NCI-H1930 (cell line): Measurements from ENCODE around the gene RETREG3.
"Not testable (repeated sequence)": the region's sequence is repeated elsewhere in the genome, so short reads cannot be mapped to it uniquely, and the experiment has no call there.

Experiments used
- DNase-seq, 2 experiments: peaks; one replicate each; lab custom pipeline; 2025; lab: John Stamatoyannopoulos, UW

Gene RETREG3

DNA sequence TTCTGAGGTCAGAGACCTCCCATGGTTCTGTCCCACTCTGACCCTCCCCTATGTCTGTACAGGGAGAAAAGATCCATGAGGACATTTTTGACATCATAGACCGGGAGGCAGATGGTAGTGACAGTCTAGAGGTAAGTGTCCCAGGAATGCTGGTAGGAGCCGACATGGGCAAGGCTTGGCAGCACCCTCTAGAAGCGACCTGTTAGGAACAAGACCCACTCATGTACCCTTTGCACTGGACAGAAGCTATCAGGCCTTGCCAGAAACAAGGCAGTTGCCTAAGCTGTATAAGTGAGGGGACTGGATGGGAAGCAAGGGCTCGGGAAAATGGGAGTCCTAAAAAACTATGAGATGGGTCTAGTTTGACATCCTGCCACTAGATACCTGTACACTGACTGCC, 2.8 kb upstream of the RETREG3 start:
- DNase-seq: no peak

DNA sequence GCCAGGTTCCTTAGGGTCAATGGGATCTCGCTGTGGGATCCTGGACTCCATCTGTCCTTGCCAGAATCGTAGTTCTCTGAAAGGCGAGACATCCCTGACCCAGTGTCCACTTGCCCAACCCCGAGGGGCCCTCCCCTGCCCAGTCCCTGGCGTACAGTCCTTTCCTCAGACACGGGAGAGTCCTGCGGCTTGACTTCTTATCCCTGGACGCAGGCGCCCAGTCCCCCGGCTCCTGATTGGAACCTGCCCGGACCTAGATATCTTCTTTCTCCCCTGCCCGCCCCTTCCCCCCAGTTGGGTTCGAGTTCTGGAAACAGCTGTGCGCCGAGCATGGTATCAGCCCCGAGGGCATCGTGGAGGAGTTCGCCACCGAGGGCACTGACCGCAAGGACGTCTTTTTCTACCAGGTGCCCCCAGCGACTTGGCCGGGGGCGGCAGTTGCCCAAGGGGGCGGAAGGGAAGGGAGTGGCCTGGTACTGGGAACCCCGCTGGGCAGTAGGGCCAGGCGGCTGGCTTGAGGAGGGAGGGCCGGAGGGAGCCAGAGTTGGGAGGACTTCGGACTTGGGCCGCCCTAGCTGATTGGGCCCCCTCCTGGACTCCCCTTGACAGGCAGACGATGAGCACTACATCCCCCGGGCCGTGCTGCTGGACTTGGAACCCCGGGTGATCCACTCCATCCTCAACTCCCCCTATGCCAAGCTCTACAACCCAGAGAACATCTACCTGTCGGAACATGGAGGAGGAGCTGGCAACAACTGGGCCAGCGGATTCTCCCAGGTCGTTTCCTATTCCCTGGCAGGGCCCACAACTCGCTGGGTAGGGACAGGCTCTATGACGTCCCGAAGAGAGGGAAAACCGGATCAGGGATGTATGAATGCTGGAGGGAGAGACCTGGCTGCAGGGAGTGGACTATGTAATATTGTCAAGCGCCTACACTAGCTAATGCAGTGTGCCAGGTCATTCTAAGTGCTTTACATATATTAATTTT, 934 bp upstream of the RETREG3 start:
- DNase-seq: not testable (repeated sequence)

DNA sequence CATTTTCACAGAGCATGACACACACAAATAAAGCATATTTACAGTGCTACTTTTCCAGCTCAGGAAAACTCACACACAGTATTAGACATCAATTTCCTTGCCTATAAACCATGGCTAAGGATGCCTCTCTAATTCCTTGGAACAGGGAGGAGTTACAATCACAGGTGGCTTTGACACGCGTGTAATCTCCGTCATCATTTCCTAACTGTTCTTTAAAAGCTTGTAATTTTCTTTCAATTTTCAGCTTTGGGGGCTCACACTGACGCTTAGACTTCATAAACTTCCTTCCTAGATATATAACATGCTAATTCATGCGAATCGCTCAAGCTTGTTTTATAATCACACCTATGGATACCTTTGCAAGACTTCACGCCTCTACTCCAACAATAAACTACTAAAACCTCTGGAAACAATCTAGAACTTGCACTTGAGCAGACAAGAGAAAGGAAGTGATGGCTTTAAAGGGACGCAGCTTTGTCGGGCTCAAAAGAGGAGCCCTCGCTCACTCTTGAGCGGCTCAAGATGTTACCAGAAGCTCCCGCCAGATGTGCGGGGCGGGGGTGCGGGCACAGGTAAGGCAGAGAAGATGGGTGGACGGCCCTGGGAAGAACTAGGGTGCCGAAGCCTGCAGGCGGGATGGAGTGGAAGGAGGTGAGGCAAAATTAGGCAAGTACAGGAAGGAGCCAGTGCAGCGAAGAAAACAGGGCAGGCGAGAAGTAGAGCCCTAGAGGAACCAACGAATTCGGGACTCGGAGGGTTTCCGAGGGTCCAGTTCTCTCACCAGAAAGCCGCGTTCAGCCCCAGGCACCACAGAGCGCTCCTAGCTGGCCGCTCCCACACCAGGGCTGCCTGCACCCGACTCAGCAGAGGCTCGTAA, 631 bp downstream of the RETREG3 start:
- no peak for DNase-seq

DNA sequence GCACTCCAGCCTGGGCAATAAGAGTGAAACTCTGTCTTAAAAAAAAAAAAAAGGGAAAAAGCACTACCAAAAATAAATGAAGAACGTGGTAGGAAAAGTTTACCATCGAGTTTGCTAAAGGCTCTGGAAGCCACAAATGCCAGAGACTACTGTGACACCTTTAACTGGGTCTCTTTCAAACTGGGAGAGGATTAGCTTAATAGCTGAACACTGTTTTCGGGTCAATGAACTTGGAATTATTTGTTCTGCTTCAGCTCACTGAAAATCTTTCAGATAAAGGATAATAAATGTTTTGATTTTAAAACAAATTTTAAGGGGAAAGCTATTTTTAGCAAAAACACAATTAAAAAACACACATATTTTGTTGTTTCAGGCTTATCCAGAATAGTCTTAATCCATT, 1.4 kb downstream of the RETREG3 start:
- DNase-seq: no peak

DNA sequence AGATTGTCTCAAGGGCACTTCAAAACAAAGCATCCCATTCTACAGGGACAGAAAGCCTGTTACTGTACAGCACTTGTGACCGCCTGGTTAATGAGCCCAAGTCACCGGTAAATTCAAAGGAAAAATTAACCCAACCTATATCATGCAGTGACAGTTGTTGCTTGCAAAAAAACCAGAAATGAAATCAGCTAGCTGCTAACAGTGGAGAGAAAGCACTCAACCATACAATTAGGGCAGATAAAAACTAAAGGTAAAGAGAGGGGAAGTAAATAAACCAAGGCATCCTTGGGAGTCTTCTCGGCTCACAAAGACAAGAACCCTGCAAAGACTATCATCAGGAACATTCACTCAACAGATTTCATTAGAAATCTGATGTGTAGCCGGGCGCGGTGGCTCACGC, 5.9 kb downstream of the RETREG3 start:
- no peak for DNase-seq

DNA sequence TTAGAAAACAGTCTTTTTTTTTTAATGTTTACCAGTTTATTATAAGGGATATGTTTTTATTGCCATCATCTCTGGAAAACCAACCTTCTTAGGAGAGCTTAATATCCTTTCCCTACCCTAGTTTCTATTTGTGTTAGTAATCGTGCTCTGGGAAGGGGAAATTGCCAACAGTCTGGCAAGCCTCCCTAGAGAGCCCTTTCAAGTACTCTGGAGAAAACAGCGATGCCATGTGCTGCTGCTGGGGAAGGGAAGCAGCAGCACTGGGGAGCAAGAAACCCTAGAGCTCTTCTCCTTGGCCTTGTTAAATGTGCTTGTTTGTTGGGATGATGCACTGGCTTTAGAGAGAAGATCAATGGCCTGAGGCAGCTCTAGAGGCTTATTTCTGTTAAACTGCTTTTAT, 10.3 kb downstream of the RETREG3 start:
- no peak for DNase-seq

DNA sequence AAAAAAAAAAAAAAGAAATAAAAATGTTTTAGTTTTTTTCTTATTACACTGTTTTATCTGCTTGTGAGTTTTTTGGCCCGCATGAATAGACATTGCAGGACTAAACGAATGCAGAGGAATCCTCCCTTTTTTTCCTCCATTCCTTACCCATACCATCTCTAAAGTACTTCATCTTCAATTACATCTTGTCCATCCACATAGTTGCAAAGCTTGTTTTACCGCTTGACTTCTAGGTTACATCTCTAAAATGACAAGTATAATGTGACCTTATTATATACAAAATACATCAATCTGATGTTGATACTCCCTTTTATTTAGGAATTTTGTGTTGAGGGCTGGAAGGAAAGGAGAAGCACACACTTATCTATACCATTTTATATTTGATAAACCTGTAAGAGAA, 12.8 kb downstream of the RETREG3 start:
- no peak for DNase-seq

DNA sequence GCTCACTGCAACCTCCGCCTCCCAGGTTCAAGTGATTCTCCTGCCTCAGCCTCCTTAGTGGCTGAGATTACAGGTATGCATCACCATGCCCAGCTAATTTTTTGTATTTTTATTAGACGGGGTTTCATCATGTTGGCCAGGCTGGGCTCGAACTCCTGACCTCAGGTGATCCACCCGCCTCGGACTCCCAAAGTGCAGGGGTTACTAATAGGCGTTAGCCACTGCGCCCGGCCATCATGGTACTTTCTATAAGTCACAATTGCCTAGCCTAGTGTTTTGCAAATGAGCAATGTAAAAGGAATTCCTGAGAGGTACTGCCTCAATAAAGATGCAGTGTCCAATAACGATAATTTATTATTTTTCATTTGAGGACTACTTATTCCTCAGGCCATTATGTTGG, 17.8 kb downstream of the RETREG3 start:
- no peak for DNase-seq

DNA sequence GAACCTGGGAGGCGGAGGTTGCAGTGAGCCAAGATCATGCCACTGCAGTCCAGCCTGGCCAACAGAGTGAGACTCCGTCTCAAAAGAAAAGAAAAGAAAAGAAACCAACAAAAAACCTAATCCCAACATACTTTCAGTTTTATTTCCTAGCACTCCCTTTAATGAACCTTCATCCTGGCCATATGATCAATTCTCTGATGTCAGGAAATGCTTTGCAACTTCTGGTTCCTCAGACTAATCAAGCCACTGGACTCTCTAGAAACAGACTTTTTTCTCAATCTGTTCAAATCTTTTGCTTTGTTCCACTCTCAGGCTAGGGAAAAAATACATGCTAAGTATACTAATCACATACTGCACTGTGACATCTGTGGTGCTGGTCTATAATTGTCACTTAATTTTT, 18.3 kb downstream of the RETREG3 start:
- DNase-seq: no peak

DNA sequence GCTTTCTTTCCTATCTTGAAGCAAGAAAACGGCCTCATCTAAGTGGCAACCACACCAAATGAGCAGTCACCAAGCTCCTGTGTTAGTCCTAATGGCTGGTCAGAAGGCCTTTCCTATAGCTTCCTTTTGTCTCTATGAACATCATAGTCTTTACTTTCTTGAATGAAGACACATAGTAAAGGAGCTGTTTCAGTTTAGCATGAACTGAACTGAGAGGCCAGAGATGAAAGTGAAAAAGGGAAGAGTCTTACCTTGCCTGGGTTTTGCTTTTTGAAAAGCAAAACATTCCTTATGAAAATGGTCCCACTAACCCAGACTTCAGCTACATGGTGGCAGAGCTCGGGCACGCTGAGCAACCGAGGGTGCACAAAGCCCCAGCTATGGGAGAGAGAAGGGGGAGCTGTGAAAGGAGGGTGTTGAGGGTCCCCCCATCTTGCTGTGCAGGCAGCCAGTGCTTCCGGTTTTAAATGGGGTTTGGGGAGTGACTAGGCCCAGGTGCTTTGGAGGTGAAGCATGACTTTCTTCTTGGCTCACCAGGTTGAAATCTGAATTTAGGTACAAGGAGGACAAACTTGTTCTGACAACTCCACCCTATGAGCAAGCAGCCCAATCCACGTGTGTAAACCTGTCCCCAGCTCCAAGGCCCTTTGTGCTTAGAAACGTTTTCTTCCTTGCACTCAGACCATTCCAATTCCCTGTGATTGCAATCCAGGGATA, 22.5 kb downstream of the RETREG3 start:
- DNase-seq: no peak

DNA sequence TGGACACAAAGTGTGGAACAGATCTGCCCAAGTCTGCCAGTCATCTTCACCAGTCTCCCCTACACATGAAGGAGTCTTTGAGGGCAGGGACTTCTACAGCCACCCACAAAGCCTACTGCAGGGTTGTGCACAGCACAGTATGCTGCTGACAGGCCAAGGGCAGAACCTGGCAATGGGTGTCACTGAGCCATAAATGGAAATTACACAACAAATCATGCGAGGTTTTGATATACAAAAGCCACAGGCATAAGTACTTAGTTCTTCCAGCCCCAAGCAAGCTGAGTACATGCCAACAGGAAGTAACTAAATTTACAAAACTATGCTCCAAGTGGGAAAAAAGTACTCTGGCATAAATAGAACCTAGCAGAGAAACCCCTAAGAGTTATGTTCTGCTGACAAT, 23.8 kb downstream of the RETREG3 start:
- DNase-seq: no peak

DNA sequence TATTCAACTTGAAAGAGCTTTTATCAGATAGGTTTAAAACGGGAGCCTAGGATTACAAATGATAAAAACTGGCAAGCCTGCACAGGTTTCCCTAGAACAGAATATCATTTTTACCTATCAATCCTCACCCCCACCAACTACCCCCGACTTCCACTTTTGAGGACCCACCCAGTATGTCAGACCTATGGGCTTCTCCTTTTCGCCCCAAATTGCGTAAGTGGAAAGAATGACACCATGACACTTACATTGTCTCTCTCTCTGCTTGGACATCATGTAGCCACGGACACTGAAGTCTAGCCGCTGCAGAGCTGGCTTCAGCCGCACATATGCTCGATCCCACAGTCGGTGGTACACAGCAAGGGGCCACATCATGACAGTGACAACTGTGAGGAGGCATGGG, 24.3 kb downstream of the RETREG3 start:
- no peak for DNase-seq

DNA sequence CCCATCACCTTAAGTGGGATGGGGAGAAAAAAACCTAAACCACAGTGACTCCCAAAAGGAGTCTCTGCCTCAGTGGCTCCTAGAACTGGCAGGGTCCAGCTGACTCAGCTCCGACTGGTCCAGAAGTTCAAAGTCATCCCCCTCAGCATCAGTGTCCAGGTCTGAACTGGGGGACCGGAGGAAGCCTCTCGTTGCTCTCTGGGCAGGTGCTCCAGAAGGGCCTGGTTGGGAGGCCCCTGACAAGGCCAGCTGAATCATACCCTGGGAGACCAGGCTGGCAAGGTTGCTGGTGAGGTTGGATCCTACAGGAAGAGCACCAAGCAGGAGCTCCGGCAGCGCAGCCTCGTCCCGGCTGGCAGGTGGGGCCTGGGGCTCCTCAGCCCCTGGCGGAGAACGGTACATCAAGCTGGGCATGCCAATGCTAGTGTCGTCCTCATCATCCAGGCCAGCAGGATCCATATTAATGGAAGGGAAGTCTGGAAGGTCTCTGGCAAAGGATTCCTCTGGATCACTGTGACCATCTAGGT, 27.4 kb downstream of the RETREG3 start:
- DNase-seq: no peak

DNA sequence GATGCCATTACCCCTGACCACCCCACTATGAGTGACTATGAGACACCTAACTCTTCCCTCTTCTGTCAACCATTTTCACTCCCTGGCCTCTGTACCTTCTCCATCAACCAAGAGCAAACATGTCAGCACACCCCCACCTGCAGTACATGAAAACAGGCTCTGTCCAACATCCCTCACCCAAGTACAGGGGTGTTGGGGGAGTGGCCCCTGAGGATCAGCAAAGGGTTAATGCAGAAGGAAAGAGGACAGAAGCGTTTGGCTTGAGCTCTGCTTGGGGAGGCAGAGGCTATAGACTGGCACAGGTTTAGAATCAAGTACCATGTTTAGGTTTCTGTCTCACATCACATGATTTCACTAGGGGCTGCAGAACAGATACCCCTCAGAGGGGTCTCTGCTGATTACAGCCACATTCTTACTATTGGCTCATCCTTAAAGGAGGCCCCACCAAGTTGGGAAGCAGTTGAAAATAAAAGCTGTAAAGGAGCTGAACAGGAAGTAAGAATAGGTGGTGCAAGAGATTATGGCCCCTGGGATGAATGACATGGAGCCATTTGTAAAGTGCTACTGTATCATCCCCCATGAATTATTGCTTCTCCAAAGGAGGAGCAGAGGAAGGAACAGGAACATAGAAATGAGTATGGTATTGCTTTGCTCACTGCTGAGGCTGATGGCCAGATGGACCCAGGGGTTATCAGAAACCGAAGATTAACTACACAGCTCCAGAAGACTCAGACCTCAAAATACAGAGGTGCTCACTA, 29.2 kb downstream of the RETREG3 start:
- DNase-seq: no peak

DNA sequence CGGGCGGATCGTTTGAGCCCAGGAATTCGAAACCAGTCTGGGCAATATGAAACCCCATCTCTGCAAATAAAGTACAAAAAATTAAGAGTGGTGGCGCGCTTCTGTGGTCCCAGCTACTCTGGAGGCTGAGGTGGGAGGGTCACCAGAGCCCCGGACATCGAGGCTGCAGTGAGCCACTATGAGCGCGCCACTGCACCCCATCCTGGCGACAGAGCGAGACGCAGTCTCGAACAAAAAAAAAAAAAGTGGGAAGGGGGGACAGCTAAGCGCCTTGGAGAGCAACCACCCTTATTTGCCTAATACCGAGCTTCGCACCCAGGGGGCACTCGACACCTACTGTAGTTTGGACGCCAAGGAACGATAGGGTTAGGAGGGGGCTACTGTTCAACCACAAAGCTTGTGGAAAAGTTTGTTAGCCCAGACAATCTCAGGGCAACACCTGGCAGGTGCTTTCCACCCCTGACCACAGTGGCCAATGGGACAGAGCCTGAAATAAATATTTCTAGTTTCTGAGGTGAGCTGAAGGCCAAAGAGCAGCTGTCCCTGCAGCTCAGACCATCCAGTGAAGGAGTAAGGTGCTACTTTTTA, 30.8 kb downstream of the RETREG3 start:
- DNase-seq: peak; percentile 44 to 65

DNA sequence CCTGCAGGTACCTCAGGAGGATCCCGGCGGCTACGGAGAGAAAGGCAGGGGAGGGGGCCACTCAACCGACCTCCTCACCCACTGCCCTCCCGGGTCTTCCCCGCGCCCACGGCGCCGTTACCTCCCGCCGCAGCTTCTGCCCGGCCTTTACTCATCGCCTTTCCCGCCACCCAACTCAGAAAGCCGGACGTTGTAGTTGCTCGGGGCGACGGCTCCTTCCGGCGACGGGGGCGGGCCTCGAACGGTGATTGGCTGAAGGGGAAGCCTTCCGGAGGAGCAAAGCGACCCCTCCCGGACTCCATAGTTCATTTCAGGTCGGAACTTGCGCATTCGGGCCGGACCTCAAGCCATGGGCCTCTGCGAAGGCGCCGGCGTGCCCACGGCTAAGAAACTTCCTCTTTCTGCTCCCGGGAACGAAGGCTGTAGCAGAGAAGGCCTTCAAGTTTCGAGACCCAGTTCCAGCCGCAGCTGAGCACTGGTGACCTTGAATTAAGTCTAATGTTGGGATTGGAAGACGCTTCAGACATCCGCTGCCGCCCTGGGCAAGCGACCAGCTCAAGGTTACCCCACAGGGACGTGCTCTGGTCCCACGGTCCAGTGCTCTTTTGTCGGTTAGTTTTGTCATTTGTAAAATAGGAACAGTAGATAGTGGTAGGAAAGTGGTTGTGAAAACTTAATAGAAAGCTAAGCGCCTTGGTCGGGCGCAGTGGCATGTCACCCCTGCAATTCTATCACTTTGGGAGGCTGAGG, 31.5 kb downstream of the RETREG3 start, which contains the start of gene PSMC3IP:
Gene PSMC3IP (minus strand): TSS at position 198 of the 750 bp plus-strand sequence. CDS start 43 bp downstream, at position 155.
- peak; percentile 85 to 90 for DNase-seq

DNA sequence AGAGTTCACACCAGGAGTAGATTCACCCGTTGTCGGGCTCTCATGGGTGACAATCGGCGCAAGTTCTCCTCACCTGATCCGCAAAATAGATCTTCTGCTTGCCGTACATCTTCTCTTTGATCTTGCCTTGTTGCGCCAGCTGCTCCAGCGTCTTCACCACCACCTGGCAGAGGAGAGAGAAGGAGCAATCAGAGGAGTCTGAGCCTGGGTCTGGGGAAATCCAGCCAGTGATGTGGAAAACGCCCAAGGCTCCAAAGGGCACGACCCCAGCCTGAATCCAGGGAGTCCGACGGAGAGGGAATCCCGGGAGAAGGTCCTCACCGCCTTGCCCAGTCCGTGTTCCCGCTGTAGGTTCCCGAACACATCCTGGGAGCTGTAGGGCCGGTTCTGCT, 32.0 kb downstream of the RETREG3 start:
- no peak for DNase-seq

DNA sequence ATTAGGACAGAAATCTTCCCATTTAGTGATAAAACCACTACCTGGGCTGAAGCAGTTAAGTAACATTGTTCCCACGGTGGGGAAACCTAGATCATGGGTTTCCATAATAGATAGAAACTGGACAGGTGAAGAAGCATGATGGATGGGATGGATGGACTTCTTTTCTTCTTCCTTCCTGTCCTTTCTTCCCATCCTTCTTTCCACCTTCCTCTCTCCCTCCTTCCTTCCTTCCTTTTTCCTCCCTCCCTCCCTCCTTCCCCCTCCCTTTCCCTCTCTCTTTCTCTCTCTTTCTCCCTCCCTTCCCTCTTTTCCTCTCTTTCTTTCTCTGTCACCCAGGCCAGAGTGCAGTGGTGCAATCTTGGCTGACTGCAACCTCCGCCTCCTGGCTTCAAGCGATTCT, 34.7 kb downstream of the RETREG3 start:
- DNase-seq: no peak

DNA sequence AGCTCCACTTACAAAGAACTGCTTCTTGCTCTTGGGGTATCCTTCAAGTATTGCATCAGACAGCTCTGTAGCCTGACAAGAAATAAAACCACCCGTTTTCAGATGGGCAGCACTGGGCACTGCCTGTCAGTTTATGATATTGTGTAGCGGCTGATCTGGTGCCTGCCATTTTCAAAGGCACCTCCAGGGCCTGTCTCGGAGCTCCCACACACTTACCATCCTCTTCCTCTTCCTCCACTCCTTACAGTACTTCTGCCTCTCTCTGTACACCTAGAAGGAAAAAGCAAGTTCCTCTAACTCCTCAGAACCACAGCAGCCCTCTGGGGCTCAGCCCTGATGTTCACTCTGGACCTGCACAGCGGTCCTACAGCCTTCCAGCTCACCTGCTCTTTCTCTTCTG, 36.1 kb downstream of the RETREG3 start:
- DNase-seq: no peak
